ENCODE data around the gene ZNF362. TPM values are rescaled to one million over a fixed set of nuclear protein-coding genes. Genes with fewer than 3 reads are reported as not detected.
A peak's percentile ranks its signal among the peaks of the same experiment; 100 is the strongest.

ZNF362 gene
- total RNA-seq, 1 experiment from 2014 or later: 26.9 TPM

DNA sequence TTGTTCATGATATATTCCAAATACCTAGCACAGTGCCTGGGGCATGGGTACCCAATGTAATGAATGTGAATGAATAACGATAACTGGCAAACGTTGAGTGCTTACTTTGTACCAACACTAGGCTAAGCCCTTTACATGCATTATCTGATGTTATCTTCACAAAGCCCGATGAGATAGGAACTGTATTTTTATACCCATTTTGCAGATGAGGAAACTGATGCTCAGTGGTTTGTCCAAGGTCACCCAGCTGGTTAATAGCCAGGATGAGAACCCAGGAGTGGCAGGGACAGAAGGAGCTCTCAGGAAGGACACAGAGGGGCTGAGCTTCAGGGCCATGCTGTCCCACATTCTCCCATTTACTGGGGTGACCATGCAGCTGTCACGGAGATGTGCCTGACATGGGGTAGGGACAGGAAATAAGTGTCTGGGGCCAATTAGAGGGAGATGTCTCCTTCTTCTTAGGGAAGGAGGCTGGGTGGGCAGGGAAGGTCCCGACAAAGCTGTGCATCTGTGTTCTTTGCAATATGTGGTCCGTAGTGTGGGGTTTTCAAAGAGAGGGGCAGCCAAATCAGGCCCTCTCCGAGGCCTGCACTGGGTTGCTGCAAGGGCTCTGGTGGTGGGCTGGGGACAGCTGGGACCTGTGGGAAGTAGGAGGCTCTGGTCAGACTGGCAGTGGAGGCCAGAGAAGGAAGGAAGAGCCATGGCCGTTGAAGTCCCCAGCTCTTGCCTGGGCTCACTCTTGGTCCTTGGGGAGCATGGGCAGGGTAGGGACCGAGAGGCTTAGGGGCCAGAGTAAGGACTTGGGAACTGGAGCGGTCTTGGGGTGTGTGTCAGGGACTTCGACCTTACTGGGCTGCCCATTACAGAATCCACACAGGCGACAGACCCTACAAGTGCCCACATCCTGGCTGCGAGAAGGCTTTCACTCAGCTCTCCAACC, 38.0 kb downstream of the ZNF362 start:
- no peaks in the 10 kb centered on the region for H3K4me1 ChIP-seq
- Mint-ChIP-seq H3K27me3 (ENCODE audit: insufficient read depth, unreplicated experiment) (no peaks in the 10 kb centered on the region), H3K27ac (ENCODE audit: unreplicated experiment) (no peak overlapping the region), H3K4me3 (ENCODE audit: unreplicated experiment) (no peak overlapping the region), H3K9me3 (ENCODE audit: unreplicated experiment) (no peaks in the 10 kb centered on the region), H3K36me3 (ENCODE audit: insufficient read depth, unreplicated experiment) (peaks cover 43% of the 10 kb centered on the region), H3K4me1 (ENCODE audit: low read depth, unreplicated experiment) (no peaks in the 10 kb centered on the region)
- DNase-seq: no peak
- ChIA-PET POLR2A (no interaction called here), CTCF (no interaction called here)
- H3K9me3 ChIP-seq: no peaks in the 10 kb centered on the region
- intact Hi-C loops (cut with micrococcal nuclease; ENCODE audit: unreplicated experiment): loop anchor here (1.0 to 5.0 kb wide), 4 partner anchors 43 to 163 kb away; no protein-coding TSS in a partner anchor
- TF ChIP-seq, protein P1, sequence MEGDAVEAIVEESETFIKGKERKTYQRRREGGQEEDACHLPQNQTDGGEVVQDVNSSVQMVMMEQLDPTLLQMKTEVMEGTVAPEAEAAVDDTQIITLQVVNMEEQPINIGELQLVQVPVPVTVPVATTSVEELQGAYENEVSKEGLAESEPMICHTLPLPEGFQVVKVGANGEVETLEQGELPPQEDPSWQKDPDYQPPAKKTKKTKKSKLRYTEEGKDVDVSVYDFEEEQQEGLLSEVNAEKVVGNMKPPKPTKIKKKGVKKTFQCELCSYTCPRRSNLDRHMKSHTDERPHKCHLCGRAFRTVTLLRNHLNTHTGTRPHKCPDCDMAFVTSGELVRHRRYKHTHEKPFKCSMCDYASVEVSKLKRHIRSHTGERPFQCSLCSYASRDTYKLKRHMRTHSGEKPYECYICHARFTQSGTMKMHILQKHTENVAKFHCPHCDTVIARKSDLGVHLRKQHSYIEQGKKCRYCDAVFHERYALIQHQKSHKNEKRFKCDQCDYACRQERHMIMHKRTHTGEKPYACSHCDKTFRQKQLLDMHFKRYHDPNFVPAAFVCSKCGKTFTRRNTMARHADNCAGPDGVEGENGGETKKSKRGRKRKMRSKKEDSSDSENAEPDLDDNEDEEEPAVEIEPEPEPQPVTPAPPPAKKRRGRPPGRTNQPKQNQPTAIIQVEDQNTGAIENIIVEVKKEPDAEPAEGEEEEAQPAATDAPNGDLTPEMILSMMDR (IDR thresholded peaks at IDR 0.05; ENCODE audit: insufficient read depth in 1 of 2, low read depth in 1 of 2, low read length in 1 of 2, severe bottlenecking in 1 of 2, unreplicated experiment in 1 of 2): no peak
- BruUV-seq (replicated peaks): no TSS peak
- H3K27me3 ChIP-seq (replicated peaks; ENCODE audit: control insufficient read depth, insufficient read depth, low read length): no peaks in the 10 kb centered on the region
- H3K36me3 ChIP-seq (ENCODE audit: control insufficient read depth, insufficient read depth, low read length): no peaks in the 10 kb centered on the region
- no peak overlapping the region for H3K4me3 ChIP-seq (ENCODE audit: low read depth, low read length)

DNA sequence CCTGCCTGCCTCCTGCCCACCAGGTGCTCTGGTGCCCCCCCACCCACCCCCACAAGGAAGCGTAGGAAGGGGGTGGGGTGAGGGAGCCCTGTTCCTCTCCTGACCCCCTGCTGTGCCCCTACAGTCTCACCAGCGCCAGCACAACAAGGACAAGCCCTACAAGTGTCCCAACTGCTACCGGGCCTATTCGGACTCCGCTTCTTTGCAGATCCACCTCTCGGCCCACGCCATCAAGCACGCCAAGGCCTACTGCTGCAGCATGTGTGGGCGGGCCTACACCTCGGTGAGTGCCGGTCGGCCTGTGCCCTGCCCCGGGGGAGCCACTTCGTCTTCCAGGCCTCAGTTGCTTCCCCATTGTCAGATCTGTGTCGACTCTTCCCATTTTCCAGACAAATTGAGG, 38.7 kb downstream of the ZNF362 start:
- peaks cover 42% of the 10 kb centered on the region for H3K36me3 Mint-ChIP-seq (ENCODE audit: insufficient read depth, unreplicated experiment)
- no peaks in the 10 kb centered on the region for H3K9me3 Mint-ChIP-seq (ENCODE audit: unreplicated experiment)
- H3K4me3 Mint-ChIP-seq (ENCODE audit: unreplicated experiment): no peak overlapping the region
- intact Hi-C loops (cut with micrococcal nuclease; ENCODE audit: unreplicated experiment): loop anchor here (1.0 to 5.0 kb wide), 4 partner anchors 42 to 162 kb away; no protein-coding TSS in a partner anchor
- Histone ChIP-seq H3K27me3 (replicated peaks; ENCODE audit: control insufficient read depth, insufficient read depth, low read length) (no peaks in the 10 kb centered on the region), H3K36me3 (ENCODE audit: control insufficient read depth, insufficient read depth, low read length) (no peaks in the 10 kb centered on the region), H3K4me3 (ENCODE audit: low read depth, low read length) (no peak overlapping the region), H3K4me1 (no peaks in the 10 kb centered on the region), H3K9me3 (no peaks in the 10 kb centered on the region)
- no peaks in the 10 kb centered on the region for H3K4me1 Mint-ChIP-seq (ENCODE audit: low read depth, unreplicated experiment)
- H3K27me3 Mint-ChIP-seq (ENCODE audit: insufficient read depth, unreplicated experiment): no peaks in the 10 kb centered on the region
- TF ChIP-seq, protein P1 (IDR thresholded peaks at IDR 0.05; ENCODE audit: insufficient read depth in 1 of 2, low read depth in 1 of 2, low read length in 1 of 2, severe bottlenecking in 1 of 2, unreplicated experiment in 1 of 2): no peak
- no peak for DNase-seq
- no TSS peak for BruUV-seq (replicated peaks)
- CTCF ChIA-PET: interaction anchor here (0.6 to 1.5 kb wide), 15 partner anchors 20 to 318 kb away, joined by 3 to 11 read pairs (median 4); partner anchors contain the start of gene A3GALT2
- POLR2A ChIA-PET: no interaction called here
- H3K27ac Mint-ChIP-seq (ENCODE audit: unreplicated experiment): no peak overlapping the region

DNA sequence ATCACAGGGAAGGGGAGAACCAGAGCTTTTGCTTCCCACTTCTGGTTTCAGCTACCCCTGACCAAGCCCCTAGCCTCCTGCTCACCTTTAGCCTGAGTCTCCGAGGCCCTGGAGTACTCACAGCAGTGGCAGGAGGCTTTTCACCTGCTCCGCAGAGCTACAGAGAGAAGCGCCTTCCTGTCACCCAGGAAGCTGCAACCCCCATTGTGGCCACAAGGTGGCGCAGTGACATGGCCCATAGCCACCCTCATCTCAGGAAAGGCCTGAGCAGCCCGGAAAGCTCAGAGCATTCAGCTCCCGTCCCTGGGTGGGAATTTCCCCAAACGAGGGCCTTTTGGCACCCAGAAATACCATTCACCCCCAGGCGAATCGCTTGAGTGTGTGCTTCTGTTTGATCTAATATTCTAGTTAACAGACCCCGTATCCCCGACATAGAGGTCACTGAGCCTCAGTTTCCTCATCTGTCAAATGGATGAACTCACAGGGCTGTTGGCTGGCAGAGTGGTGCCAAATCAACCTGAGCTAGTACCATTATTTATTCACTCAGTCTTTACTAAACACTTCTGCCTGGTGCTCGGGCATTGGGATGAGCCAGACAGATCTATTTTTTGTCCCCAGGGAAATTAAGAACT, 39.3 kb downstream of the ZNF362 start:
- Mint-ChIP-seq H3K4me1 (ENCODE audit: low read depth, unreplicated experiment) (no peaks in the 10 kb centered on the region), H3K36me3 (ENCODE audit: insufficient read depth, unreplicated experiment) (peaks cover 46% of the 10 kb centered on the region), H3K4me3 (ENCODE audit: unreplicated experiment) (no peak overlapping the region), H3K27me3 (ENCODE audit: insufficient read depth, unreplicated experiment) (no peaks in the 10 kb centered on the region), H3K27ac (ENCODE audit: unreplicated experiment) (no peak overlapping the region), H3K9me3 (ENCODE audit: unreplicated experiment) (no peaks in the 10 kb centered on the region)
- no peaks in the 10 kb centered on the region for H3K9me3 ChIP-seq
- H3K36me3 ChIP-seq (ENCODE audit: control insufficient read depth, insufficient read depth, low read length): no peaks in the 10 kb centered on the region
- intact Hi-C loops (cut with micrococcal nuclease; ENCODE audit: unreplicated experiment): loop anchor here (1.0 to 5.0 kb wide), 4 partner anchors 42 to 162 kb away; no protein-coding TSS in a partner anchor
- ChIA-PET POLR2A (no interaction called here), CTCF (interaction anchor here (0.6 to 1.5 kb wide), 19 partner anchors 21 to 318 kb away, joined by 3 to 11 read pairs (median 4); partner anchors contain the start of gene A3GALT2)
- BruUV-seq (replicated peaks): no TSS peak
- H3K27me3 ChIP-seq (replicated peaks; ENCODE audit: control insufficient read depth, insufficient read depth, low read length): no peaks in the 10 kb centered on the region
- H3K4me3 ChIP-seq (ENCODE audit: low read depth, low read length): no peak overlapping the region
- DNase-seq: peak; percentile 72 to 84
- H3K4me1 ChIP-seq: no peaks in the 10 kb centered on the region
- TF ChIP-seq, protein P1 (IDR thresholded peaks at IDR 0.05; ENCODE audit: insufficient read depth in 1 of 2, low read depth in 1 of 2, low read length in 1 of 2, severe bottlenecking in 1 of 2, unreplicated experiment in 1 of 2): peak; percentile 78 to 80

Measured in Caco-2 (cell line).